Middle frontal gyrus (tissue), 1 donor: Measurements from ENCODE around the gene CIB2.

Experiments used
- DNase-seq: peaks from one replicate; pipeline ENCODE4 v3.0.0-alpha.2; 2015; ENCODE audit warnings: low spot score; ENCODE audit errors: extremely low spot score

Gene CIB2

DNA sequence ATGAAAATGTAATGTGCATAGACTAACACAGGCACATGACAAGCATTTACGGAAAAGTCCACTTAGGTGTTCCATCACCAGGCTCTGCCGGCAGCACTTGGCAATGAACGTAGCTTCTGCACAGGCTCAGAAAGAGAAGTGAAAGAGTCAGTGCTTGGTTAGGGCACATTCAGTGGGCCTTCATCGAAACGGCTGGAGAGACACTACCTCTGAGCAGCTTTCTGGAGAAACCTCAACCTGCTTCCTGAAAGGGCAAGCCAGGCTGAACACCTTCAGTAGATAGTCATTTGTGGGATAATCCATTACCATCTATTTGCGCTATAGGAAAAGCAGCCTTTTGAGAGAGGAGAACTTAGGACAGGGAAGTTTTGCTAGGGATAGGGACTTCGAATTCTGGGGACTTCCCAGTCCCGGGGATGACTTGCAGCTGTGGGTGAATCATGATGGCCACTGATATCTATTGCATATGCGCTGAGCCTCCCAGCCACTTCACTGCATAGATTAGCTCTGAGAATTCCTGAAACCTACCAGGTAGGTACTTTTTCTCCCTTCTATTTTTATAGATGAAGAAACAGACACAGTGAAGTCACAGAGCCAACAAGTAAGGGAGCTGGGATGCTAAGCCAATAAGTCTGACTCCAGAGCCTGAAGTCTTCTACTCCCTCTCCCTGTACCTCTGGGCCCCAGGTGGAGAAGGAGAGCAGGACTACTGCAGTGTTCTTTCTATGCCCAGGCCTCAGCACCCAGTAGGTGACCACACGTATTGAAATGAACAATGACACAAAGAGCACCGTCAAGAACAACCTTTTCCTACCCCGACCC, 43.1 kb downstream of the CIB2 start:
- DNase-seq: no peak

GRCh38 chr15:78085928-78086327, 45.3 kb downstream of the CIB2 start:
- no peak for DNase-seq

DNA sequence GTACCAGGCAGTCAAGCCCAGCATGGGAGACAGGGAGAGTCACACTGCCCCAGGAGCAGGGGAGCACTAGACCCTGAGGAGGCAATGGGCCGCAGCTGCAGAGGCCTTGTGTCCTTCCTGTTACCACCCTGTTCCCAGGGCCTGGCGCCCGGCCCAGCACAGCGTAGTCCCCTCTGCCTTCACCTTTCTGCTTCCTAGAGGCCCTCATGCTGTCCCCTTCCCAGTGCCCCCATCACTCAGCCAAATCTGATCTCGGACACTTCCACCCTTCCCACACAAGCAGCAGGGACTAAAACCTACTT, 46.8 kb downstream of the CIB2 start:
- DNase-seq: no peak

DNA sequence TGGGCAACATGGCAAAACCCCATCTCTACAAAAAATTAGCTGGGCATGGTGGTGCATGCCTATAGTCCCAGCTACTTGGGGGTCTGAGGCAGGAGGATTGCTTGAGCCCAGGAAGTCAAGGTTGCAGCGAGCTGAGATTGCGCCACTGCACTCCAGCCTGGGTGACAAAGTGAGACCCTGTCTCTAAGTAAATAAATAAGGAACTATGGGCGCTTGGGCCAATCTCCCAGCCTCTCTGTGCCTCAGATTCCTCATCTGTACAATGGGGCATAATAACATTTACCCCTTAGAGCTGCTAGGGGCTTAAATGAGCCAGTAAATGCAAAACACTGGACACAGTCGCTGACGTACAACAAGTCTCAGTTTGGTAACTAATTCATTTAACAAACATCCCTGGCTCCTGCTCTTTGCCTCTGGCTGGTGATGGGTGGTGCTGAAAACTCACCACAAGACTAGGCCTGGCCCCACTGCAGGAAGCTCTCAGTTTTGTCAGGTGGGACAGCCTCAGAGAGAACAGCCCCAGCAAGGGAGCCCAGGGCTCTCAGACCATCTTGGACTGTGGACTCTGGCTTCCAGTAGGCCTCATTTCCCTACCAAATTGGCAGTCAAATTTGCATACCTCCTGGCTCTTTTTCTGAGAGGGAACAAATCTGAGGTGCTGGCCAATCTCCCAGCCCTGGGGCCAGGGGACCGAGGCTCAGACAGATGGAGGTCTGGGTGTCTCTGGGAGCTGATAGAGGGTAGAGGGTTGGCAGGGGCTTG, 47.4 kb downstream of the CIB2 start:
- DNase-seq: no peak

DNA sequence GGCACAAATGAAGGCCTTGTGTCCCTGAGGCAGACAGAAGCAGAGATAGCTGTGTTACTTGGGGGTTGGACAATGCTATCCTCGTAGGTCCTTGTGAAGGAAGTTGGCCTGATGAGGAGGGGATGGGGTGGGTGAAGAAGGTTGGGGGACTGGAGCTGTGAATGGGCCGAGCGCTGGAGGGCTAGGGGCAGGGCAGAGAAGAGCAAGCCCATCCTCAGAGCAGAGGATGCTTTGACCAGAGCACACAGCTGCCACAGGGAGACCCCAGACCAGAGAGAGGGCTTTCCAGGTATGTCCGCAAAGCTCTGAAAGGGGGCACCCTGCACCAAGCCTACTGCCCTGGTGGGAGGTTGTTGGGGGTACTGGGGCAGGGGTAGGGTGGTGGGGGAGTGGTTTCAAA, 48.1 kb downstream of the CIB2 start:
- DNase-seq: no peak

DNA sequence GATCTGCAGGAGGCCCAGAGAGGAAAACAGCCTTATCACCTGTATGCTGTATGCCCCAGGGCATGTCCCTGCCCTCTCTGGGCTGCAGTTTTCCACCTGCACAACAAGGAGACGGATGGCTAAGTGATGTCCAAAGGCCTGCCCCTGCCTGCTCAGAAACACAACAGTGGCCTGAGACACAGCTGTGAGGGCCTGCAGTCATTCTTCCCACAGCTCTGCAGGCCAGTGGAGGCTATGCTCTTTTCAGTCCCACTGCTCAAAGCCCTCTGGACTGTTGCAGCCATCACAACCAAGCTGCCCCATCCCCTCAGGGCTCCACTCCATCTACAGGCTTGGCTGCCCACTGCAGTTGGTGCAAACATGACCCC, 48.5 kb downstream of the CIB2 start:
- no peak for DNase-seq

- DNase-seq: no peak
Observed at GRCh38 chr15:78082106-78082742, 49.0 kb downstream of the CIB2 start.

DNA sequence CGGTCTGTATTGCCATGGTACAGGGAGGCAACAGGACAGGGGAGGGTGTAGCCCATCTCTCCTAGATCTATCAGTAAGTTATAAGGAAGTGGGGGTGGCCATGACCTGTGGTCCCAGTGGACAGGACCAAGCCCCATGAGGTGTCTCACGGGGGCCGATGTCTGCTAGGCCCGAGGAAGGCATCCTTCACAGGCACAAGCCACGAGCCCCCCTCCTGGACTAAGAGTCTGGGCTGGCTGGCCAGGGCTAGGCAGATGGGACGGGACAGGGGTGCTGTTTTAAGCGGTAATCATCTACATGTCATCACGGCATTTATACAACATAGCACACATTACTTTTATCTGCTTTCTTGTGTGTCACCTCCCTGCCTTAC, 51.2 kb downstream of the CIB2 start:
- no peak for DNase-seq

DNA sequence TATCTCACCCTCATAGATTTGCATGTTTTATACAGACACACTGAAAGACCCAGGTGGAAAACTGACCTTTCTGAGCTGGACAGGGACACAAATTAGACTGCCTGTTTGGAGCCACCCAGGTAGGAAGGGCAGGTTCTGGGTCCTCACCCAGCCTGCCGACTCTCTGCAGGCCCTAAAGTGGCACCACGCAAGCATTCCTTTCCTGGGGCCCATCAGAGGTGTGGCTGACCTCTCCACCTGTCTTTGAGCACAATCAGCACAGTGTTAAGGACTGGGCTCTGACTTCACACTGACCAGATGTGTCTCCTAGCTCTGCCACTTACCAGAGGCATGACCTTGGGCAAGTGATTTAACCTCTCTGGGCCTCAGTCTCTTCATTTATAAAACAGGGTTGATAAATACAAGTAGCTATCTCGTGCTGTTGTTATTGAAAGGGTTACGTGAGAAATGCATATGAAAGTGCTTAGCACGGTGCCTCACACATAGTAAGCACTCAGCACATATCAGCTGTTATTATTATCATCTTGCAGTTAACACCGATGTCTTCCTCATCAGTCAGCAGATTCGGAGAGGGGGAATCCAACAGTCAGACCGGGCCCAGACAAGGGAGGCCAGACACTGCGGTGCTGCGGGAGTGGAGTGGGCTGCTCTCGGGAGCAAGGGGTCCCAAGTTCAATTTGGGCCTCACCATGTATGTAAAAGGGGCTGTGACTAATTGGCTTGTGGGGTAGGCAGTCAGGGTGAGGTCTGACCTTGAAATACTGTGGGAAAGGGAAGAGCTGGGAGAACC, 51.8 kb downstream of the CIB2 start:
- no peak for DNase-seq

GRCh38 chr15:78077871-78078210, 53.4 kb downstream of the CIB2 start:
- DNase-seq: no peak

DNA sequence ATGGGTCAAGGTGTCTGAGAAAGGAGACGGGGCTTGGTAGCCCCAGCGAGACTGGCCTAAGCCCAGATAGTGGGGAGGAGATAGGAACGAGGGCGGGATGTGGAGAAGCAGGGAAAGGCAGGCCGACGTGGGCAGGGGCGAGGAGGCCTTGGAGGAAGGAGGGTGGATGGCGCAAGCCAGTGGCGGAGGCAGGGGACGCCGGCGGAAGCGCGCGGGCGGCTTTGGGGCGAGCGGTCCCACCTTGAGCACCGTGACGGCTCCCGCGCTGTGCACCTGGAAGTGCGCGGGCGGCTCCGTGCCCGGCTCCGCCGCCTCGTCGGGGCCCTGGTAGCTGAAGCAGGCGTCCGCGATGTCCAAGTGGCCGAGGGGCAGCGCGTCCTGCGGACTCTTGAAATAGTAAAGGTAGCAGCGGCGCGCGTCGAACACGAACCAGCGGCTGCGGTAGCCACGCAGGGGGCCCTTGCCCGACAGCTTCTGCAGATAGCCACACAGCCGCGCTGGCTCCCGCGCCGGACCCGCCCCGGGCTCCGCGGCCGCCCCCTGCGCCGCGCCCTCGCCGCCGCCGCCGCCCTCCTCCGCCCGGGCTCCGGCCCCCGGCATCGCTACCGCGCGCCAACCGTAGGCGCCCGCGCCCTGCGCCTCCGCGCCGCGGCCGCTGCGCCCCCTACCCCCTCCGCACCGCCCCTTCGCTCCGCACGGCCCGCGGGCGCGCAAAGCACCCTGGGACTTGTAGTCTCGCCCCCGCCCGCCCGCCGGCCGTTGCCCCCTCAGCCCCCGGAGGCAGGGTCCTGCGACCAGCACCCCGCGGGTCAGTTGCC, 54.0 kb downstream of the CIB2 start, which contains the start of gene TBC1D2B:
TBC1D2B (minus strand) TSS at position 659 of the 818 bp plus-strand sequence; CDS start at position 600, 59 bp downstream.
- no peak for DNase-seq

GRCh38 chr15:78076231-78077052, 54.8 kb downstream of the CIB2 start:
- no peak for DNase-seq

DNA sequence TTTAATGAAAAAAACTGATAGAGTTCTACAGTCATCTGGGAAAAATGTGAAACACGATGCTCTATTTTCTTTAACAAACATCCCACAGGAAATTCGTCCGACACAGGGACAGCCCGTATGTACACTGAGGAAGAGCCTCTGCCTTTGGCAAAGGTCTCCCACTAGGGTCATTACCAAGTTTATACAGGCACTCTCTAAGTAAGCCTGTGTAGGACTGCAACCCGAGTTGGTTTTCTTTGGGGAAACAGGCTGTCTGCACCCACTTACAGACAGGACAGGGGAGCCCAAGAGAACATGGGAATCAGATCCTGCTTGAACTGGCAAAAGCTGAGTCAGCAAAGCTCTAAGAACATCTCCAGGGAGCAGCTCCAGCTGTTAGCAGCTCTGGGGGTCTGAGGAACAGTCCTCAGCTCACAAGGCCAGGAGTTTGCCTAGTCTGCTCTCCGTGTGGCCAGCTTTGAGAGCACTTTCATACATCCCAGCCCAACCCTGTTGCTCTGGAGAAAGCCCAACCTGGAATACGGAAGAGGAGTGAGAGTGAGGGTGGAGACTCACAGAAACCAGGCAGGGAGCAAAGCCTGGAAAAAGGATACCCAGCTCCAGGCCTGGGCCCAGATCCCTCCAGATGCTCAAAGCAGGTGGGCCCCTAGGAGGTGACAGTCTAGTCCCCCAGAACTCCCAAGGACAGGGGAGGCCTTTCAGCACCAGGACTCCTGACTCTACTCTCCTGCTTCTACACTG, 55.6 kb downstream of the CIB2 start:
- DNase-seq: no peak

DNA sequence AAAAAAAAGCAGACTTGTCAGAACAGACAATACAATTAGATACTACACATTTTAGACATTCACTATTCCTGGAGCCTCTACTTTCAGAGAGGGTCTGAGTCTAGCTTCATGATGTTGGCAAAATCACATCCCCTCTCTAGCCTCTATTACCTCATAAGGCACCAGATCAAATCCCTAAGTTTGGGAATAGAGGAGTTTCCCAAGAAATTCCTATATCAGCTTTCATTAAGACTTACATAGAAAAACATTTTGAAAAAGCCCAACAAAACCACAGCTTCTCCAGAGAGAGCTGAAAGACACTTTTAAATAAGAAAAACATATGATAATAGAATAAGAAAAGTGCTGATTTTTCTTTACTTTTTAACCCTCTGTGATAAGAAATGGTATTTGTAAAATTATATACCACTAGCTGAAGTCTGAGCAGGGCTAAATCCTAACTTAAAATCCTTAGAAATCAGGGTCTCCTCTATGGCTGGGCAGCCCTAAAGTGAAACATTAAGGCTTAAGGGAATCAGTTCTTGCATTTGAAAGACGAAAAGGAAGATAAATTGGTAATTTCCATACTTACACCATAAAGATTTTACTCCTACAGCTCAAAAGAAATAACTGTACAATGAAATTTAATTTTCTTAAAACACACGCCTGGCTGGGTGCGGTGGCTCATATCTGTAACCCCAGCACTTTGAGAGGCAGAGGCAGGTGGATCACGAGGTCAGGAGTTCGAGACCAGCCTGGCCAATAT, 58.0 kb downstream of the CIB2 start:
- no peak for DNase-seq

- no peak for DNase-seq
Observed at GRCh38 chr15:78072080-78072892, 59.0 kb downstream of the CIB2 start.

DNA sequence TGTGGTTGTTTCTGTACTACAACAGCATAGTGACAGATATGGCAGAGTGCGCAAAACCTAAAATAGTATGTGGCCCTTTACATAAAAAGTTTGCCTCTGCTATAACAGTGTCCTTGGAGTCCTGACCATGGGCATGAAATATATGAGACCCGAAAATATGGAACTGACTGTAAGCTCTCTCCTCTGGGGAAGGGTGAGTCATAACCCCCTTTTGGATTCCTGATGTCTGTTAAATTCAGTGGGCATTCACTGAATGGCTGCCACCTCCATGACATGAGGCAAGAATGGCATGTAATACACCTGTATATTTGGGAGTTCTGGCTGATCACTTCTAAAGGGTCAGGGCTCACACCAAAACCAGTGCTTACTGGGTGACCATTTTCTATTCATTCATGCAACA, 59.9 kb downstream of the CIB2 start:
- no peak for DNase-seq

DNA sequence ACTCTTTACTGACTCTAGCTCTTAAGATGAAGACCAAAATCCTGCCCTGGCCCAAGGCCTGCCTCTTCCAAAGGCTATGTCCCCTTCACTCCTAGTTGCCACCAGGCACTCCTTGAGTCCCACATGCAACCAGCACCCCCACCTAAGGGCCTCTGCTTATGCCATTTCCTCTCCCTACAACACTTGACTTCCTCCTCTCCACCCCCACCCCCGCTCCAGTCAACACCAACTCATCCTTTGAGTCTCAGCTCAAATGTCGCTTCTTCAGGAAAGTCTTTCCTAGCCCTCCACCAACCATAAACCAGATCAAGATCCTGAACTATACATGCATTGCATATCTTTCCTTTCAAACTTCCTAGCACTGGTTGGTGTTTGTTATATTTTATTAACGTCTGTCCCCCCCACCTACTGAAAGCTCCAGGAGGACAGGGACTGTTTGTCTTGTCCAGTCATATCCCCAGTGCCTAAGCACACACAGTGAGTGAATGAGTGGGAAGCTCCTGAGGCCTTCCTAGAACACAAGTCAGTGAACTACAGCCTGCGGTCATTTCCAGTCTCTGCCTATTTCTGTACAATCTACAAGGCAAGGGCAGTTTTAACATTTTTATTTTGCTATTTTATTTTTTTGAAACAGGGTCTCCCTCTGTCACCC, 61.1 kb downstream of the CIB2 start:
- DNase-seq: no peak
